RWPE2 (cell line): ENCODE measurements around the gene NPAS1.
"Not testable (repeated sequence)": the region's sequence is repeated elsewhere in the genome, so short reads cannot be mapped to it uniquely, and the experiment has no call there.

Source experiments
- ATAC-seq: fragments of 200-7000 bp; cut with Tn5 transposase; 3 replicates; pipeline ENCODE4 v1.9.1; 2021; ENCODE audit warnings: low read depth
- DNase-seq: peaks from one replicate; pipeline ENCODE4 v3.0.0-alpha.2; 2020; ENCODE audit warnings: low spot score
- H3K27ac ChIP-seq: fragments of 450-650 bp; 2 replicates; pipeline ENCODE4 v1.5.1; 2017; ENCODE audit warnings: mild to moderate bottlenecking; ENCODE audit not compliant: poor library complexity, severe bottlenecking
- H3K27me3 ChIP-seq: fragments of 250-450 bp; sonication (Bioruptor Pico); 2 replicates; pipeline ENCODE4 v1.5.1; 2021; ENCODE audit warnings: mild to moderate bottlenecking, moderate library complexity; ENCODE audit not compliant: insufficient read depth, poor library complexity, severe bottlenecking
- H3K36me3 ChIP-seq: fragments of 250-450 bp; sonication (Bioruptor Pico); 2 replicates; pipeline ENCODE4 v1.5.1; 2020; ENCODE audit warnings: low read depth, mild to moderate bottlenecking, moderate library complexity
- H3K4me1 ChIP-seq: fragments of 250-450 bp; sonication (Bioruptor Pico); 2 replicates; pipeline ENCODE4 v1.5.1; 2021; ENCODE audit warnings: mild to moderate bottlenecking, moderate library complexity; ENCODE audit not compliant: insufficient read depth, poor library complexity, severe bottlenecking
- H3K4me3 ChIP-seq: fragments of 250-450 bp; sonication (Bioruptor Pico); 2 replicates; pipeline ENCODE4 v1.5.1; 2021; ENCODE audit warnings: mild to moderate bottlenecking, moderate library complexity; ENCODE audit not compliant: severe bottlenecking
- H3K9me3 ChIP-seq: fragments of 250-450 bp; sonication (Bioruptor Pico); 2 replicates; pipeline ENCODE4 v1.5.1; 2021; ENCODE audit warnings: mild to moderate bottlenecking, moderate library complexity; ENCODE audit not compliant: severe bottlenecking
- TF ChIP-seq, protein P1 (sequence below): fragments of 450-650 bp; IDR thresholded peaks from one replicate; pipeline ENCODE4 v1.5.1; 2017; ENCODE audit warnings: mild to moderate bottlenecking, moderate library complexity; ENCODE audit not compliant: poor library complexity, severe bottlenecking

The NPAS1 gene

DNA sequence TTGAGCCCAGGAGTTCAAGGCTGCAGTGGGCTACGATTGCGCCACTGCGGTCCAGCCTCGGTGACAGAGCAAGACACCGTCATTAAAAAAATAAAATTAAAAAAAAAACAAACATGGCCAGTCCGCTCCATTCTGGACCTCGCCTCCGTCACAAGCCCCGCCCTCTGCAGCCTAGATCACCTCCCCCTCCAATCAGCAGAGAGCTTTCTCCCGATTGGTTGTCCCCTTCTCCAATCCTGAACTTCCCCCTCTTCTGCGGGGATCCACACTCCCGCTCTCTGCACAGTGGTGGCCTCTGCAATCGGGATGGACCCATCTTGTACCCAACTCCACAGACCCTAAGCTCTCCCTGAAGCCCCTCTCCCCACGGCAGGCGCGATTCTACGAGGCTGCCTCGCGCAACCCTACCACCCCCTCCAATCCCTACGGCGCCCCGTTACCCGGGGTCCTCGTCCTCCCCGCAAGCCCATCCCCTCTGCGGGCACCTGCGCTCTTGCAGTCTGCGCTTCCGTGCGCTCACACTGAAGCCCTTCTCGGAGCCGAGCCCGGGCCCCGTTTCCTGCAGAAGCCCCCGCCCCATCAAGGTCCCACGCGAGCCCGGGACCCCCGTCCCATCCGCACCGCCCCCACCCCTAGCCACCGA is 28.2 kb downstream of the NPAS1 start:
- DNase-seq: no peak
- H3K9me3 ChIP-seq: no peaks in the 10 kb centered on the region
- peak; percentile 76 for ATAC-seq
- TF ChIP-seq, protein P1, sequence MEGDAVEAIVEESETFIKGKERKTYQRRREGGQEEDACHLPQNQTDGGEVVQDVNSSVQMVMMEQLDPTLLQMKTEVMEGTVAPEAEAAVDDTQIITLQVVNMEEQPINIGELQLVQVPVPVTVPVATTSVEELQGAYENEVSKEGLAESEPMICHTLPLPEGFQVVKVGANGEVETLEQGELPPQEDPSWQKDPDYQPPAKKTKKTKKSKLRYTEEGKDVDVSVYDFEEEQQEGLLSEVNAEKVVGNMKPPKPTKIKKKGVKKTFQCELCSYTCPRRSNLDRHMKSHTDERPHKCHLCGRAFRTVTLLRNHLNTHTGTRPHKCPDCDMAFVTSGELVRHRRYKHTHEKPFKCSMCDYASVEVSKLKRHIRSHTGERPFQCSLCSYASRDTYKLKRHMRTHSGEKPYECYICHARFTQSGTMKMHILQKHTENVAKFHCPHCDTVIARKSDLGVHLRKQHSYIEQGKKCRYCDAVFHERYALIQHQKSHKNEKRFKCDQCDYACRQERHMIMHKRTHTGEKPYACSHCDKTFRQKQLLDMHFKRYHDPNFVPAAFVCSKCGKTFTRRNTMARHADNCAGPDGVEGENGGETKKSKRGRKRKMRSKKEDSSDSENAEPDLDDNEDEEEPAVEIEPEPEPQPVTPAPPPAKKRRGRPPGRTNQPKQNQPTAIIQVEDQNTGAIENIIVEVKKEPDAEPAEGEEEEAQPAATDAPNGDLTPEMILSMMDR: no peak
- peak overlapping the region; percentile 29 for H3K27ac ChIP-seq
- peaks cover 3% of the 10 kb centered on the region for H3K4me1 ChIP-seq
- no peaks in the 10 kb centered on the region for H3K36me3 ChIP-seq
- H3K27me3 ChIP-seq: no peaks in the 10 kb centered on the region
- peak overlapping the region; percentile 87 for H3K4me3 ChIP-seq

DNA sequence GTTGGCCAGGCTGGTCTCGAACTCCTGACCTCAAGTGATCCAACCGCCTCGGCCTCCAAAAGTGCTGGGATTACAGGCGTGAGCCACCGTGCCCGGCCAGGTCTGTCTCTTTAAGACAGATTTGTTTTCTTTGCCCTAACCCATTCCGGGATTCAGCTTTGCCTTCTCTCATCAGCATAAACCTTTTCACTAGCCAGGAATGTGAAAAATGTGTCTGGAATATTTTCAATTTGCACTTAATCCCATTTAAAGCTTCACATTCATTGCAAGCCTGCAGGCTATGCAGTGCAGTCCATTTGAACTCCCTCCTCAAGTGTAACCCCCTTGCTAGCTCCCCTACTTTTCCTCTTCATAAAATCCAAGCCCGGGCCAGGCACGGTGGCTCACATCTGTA is 29.7 kb downstream of the NPAS1 start:
- ATAC-seq (no peak), DNase-seq (no peak)
- H3K36me3 ChIP-seq: no peaks in the 10 kb centered on the region
- H3K4me3 ChIP-seq: no peak overlapping the region
- TF ChIP-seq, protein P1: no peak
- H3K27ac ChIP-seq: no peak overlapping the region
- no peaks in the 10 kb centered on the region for H3K27me3 ChIP-seq
- H3K9me3 ChIP-seq: no peaks in the 10 kb centered on the region
- peaks cover 3% of the 10 kb centered on the region for H3K4me1 ChIP-seq

DNA sequence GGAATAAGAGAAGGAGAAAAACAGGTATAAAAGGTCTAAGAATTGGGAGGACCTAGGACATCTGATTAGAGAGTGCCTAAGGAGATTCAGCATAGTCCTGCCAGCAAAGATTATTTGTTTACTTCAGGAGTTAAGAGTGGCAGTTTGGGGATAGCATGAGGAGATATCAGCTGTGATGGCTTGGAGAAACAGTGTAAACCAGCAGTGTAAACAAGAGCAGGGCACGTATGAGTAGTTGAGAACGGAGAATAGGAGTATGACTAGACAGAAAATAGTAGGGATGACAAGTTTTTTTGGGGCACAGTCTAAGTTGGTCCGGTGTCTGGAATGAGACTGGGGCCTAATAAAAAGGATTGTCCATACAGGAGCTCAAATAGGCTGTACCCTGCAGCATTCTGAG is 30.9 kb downstream of the NPAS1 start:
- H3K27me3 ChIP-seq, H3K27ac ChIP-seq, H3K9me3 ChIP-seq, H3K4me1 ChIP-seq, H3K36me3 ChIP-seq, ATAC-seq, DNase-seq, H3K4me3 ChIP-seq: not testable (repeated sequence)

DNA sequence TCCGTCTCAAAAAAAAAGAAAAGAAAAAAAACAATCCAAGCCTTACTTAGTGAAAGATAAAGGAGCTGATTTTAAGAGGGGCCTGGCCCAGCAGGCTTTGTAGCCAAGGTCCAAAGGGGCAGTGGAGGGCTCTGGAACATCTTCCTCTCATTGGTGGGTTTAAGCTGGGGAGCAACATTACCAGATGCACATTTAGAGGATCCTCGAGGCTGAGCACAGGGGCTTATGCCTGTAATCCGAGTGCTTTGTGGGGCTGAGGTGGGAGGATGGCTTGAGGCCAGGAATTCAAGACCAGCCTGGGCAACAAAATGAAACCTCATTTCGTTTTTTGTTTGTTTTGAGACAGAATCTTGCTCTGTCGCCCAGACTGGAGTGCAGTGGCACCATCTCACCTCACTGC is 36.8 kb downstream of the NPAS1 start:
- ATAC-seq (no peak), DNase-seq (no peak)
- Histone ChIP-seq H3K36me3 (no peaks in the 10 kb centered on the region), H3K27me3 (no peaks in the 10 kb centered on the region), H3K9me3 (no peaks in the 10 kb centered on the region), H3K27ac (no peak overlapping the region), H3K4me1 (peaks cover 7% of the 10 kb centered on the region), H3K4me3 (no peak overlapping the region)
- TF ChIP-seq, protein P1: no peak

DNA sequence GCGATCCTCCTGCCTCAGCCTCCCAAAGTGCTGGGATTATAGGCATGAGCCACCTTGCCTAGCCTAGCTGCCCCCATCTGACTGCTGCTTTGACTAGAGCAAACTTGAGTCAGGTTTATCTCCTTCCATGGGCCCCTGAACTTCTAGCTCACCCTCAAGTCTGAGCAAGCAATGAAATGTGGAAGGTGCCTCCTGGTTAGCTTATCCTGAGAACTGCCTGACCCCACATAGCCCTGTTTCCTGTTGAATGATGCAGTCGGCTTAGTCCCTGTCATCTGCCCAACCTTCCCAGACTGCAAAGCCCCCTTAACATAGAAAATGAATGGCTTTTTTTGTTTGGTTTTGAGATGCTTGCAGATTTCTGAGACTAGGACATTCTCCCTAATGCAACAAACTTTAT is 37.7 kb downstream of the NPAS1 start:
- Histone ChIP-seq H3K36me3 (no peaks in the 10 kb centered on the region), H3K4me1 (peaks cover 7% of the 10 kb centered on the region), H3K4me3 (no peak overlapping the region), H3K27ac (no peak overlapping the region), H3K9me3 (no peaks in the 10 kb centered on the region), H3K27me3 (no peaks in the 10 kb centered on the region)
- ATAC-seq (peak; percentile 67), DNase-seq (no peak)
- TF ChIP-seq, protein P1: no peak
